ENCODE data around the gene PNLIPRP2.

GRCh38 chr10:116625845-116626244, 5.1 kb downstream of the PNLIPRP2 start:
- TF ChIP-seq, protein P1, sequence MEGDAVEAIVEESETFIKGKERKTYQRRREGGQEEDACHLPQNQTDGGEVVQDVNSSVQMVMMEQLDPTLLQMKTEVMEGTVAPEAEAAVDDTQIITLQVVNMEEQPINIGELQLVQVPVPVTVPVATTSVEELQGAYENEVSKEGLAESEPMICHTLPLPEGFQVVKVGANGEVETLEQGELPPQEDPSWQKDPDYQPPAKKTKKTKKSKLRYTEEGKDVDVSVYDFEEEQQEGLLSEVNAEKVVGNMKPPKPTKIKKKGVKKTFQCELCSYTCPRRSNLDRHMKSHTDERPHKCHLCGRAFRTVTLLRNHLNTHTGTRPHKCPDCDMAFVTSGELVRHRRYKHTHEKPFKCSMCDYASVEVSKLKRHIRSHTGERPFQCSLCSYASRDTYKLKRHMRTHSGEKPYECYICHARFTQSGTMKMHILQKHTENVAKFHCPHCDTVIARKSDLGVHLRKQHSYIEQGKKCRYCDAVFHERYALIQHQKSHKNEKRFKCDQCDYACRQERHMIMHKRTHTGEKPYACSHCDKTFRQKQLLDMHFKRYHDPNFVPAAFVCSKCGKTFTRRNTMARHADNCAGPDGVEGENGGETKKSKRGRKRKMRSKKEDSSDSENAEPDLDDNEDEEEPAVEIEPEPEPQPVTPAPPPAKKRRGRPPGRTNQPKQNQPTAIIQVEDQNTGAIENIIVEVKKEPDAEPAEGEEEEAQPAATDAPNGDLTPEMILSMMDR (IDR thresholded peaks at IDR 0.05 in 2 of 3, conservative IDR thresholded peaks at IDR 0.05 in 1 of 3; ENCODE audit: borderline replicate concordance in 1 of 3, insufficient read depth in 1 of 3, low read depth in 2 of 3, low read length in 2 of 3): no peak
- TF ChIP-seq POLR2A (IDR thresholded peaks at IDR 0.05; ENCODE audit: borderline replicate concordance, extremely low read depth, insufficient read depth, insufficient read length) (no peak), POLR2AphosphoS5 (IDR thresholded peaks at IDR 0.05; ENCODE audit: low read depth, low read length) (no peak), ELF1 (IDR thresholded peaks at IDR 0.05; ENCODE audit: borderline replicate concordance, low read depth) (no peak), EZH2 (IDR thresholded peaks at IDR 0.05) (no peak), REST (IDR thresholded peaks at IDR 0.05; ENCODE audit: low read depth) (no peak), EZH2phosphoT487 (IDR thresholded peaks at IDR 0.05; ENCODE audit: borderline replicate concordance) (no peak), RAD21 (IDR thresholded peaks at IDR 0.05; ENCODE audit: low read depth) (no peak), ZNF274 (IDR thresholded peaks at IDR 0.05; ENCODE audit: low read depth, low read length) (no peak), SP1 (IDR thresholded peaks at IDR 0.05; ENCODE audit: low read depth) (no peak)

Measured in HCT116 (cell line).